DMS 273 (cell line): ENCODE measurements around the gene HIPK2.

Experiments used
- DNase-seq: peaks from one replicate; lab custom pipeline; 2025; ENCODE audit not compliant: unreplicated experiment; lab: John Stamatoyannopoulos, UW

The HIPK2 gene

GRCh38 chr7:139783647-139784385 is 6.0 kb upstream of the HIPK2 start:
- DNase-seq: peak; percentile 33

GRCh38 chr7:139782932-139783331 is 5.1 kb upstream of the HIPK2 start:
- no peak for DNase-seq

- peak; percentile 71 for DNase-seq
Measured at GRCh38 chr7:139777133-139777891, 486 bp downstream of the HIPK2 start.

GRCh38 chr7:139776486-139777132 is 1.2 kb downstream of the HIPK2 start:
- peak; percentile 64 for DNase-seq

- DNase-seq: peak; percentile 95
Measured at GRCh38 chr7:139775829-139776266, 1.9 kb downstream of the HIPK2 start.

- DNase-seq: no peak
Measured at GRCh38 chr7:139774376-139774775, 3.4 kb downstream of the HIPK2 start.

GRCh38 chr7:139773371-139773770 is 4.4 kb downstream of the HIPK2 start:
- DNase-seq: no peak

GRCh38 chr7:139772873-139773272 is 4.9 kb downstream of the HIPK2 start:
- DNase-seq: no peak

GRCh38 chr7:139772115-139772514 is 5.7 kb downstream of the HIPK2 start:
- no peak for DNase-seq

- no peak for DNase-seq
Measured at GRCh38 chr7:139771001-139771956, 6.5 kb downstream of the HIPK2 start.

GRCh38 chr7:139769761-139770160 is 8.0 kb downstream of the HIPK2 start:
- no peak for DNase-seq

- DNase-seq: no peak
Measured at GRCh38 chr7:139769066-139769465, 8.7 kb downstream of the HIPK2 start.

- no peak for DNase-seq
Measured at GRCh38 chr7:139768249-139768824, 9.5 kb downstream of the HIPK2 start.

- no peak for DNase-seq
Measured at GRCh38 chr7:139767561-139767982, 10.2 kb downstream of the HIPK2 start.

GRCh38 chr7:139765143-139765542 is 12.7 kb downstream of the HIPK2 start:
- DNase-seq: no peak

- peak; percentile 77 for DNase-seq
Measured at GRCh38 chr7:139763330-139763729, 14.5 kb downstream of the HIPK2 start.

GRCh38 chr7:139762886-139763285 is 14.9 kb downstream of the HIPK2 start:
- no peak for DNase-seq

GRCh38 chr7:139758388-139758787 is 19.4 kb downstream of the HIPK2 start:
- DNase-seq: no peak

- DNase-seq: no peak
Measured at GRCh38 chr7:139757968-139758367, 19.8 kb downstream of the HIPK2 start.

- no peak for DNase-seq
Measured at GRCh38 chr7:139753693-139754111, 24.1 kb downstream of the HIPK2 start.
